GM18858 (cell line): ENCODE data around the gene RAET1G.
"Not testable (repeated sequence)": the region's sequence is repeated elsewhere in the genome, so short reads cannot be mapped to it uniquely, and the experiment has no call there.

Experiments
- ATAC-seq: cut with Tn5 transposase; IDR thresholded peaks from one replicate; pipeline ENCODE4 v1.9.1; 2021; ENCODE audit not compliant: unreplicated experiment

RAET1G gene, protein sequence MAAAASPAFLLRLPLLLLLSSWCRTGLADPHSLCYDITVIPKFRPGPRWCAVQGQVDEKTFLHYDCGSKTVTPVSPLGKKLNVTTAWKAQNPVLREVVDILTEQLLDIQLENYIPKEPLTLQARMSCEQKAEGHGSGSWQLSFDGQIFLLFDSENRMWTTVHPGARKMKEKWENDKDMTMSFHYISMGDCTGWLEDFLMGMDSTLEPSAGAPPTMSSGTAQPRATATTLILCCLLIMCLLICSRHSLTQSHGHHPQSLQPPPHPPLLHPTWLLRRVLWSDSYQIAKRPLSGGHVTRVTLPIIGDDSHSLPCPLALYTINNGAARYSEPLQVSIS

GRCh38 chr6:149922642-149923326 lies at the start of gene RAET1G:
Gene RAET1G, minus strand, starts transcription at chr6:149923121. Its CDS starts 111 bp downstream, at chr6:149923010.
- no peak for ATAC-seq

- ATAC-seq: no peak
These were observed 46.7 kb upstream of the RAET1G start for GRCh38 chr6:149969635-149970034.

- not testable (repeated sequence) for ATAC-seq
These were observed 46.0 kb upstream of the RAET1G start for GRCh38 chr6:149968909-149969308.

DNA sequence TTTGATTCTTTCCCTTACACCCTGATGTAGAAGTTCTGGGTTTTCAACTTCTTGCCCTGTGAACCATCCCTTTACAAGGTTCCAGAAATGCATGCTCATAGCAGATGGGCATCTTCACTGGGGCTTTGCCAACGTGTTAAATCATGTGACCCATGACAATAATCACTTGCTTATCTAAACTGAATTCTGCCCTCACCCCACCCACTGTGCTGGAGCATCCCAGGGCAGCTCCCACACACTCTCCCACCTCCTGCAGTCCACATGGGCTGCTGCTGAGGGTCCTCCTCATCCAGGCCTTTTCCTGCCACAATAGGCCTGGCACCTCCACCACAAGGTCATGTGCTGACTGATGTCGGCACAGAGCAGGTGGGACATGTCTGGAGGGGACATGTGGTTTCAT lies 45.1 kb upstream of the RAET1G start:
- ATAC-seq: not testable (repeated sequence)

- no peak for ATAC-seq
These were observed 44.7 kb upstream of the RAET1G start for GRCh38 chr6:149967591-149967990.

DNA sequence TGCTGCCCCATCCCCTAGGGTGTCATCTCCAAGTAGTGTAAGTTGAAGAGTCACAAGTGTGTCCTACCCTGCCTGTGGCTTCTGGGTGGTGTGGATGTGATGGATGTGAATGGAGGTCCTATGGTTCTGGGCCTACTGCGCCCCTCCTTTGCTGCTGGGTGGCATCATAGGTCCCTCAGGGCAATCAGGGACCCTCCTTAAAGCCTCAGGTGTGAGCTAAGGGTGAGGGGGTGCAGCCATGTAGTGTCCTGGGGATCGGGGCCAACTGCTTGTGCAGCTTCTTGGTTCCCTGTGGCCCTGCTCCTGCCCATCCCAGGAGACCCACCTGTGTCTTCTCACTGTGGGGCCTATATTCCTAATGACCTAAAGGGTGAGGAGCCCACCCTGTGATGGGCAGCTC lies 43.4 kb upstream of the RAET1G start:
- not testable (repeated sequence) for ATAC-seq

DNA sequence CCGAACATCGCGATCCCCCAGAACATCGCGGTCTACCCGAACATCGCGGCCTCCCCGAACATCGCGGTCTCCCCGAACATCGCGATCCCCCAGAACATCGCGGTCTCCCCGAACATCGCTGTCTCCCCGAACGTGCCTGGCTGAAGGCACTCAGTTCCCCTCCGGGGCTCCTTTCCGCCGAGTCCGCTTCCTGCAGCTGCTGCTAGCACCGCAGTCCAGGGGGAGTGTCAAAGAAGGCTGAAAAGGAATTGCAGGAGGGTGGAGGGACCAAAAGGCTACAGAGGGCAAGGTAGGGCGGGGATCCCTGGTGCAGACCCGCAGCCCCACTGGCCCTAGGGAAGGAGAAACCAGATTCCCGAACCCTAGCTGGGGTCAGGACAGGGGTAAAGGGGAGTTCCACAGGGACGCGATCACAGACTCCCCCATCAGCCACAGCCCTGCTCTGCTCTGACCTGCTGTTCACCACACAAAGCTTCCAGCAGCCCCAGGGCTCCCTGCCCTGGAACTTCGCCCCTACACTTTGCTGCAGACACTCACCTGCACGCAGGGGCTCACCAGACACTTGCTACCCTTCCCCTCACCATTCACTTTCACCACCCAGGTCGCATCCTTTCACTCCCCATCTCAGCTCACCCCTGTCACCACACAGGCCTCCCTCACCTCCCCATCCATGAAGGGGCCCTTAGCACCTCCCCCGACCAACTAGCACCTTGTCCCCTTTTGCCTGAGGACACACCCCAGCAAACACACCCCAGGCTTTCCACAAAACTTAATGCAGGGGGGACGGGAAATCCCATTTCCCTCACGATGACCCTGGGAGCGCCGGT lies 42.5 kb upstream of the RAET1G start:
- ATAC-seq: no peak

- no peak for ATAC-seq
These were observed 41.6 kb upstream of the RAET1G start for GRCh38 chr6:149964308-149965193.

- ATAC-seq: no peak
These were observed 40.8 kb upstream of the RAET1G start, which contains the start of gene ULBP1 for GRCh38 chr6:149963462-149964307. Gene ULBP1, plus strand, starts transcription at chr6:149963943. Its CDS starts 107 bp downstream, at chr6:149964050.

- ATAC-seq: no peak
These were observed 40.2 kb upstream of the RAET1G start for GRCh38 chr6:149963212-149963461.

GRCh38 chr6:149962461-149963211 lies 39.7 kb upstream of the RAET1G start:
- ATAC-seq: no peak

- ATAC-seq: no peak
These were observed 39.0 kb upstream of the RAET1G start for GRCh38 chr6:149961728-149962425.

DNA sequence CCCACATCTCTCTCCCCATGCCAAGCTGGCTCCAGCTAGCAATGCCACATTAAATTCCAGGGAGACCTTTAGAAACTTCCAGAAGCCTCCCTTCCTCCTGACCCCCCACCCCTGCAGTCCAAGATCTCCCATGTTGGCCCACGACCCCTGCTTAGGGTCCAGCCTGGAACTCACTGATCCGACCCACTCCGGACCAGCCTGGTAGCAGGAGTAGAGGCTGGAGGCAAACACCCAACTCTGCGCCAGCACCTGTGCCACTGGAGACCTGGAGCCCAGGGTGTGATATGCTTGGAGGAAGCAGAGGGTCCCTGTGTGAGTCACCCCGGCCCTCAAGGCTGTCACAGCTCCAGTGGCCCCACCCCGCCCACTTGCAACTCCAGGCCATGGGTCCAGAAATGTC lies 37.6 kb upstream of the RAET1G start:
- ATAC-seq: no peak

- ATAC-seq: not testable (repeated sequence)
These were observed 36.9 kb upstream of the RAET1G start for GRCh38 chr6:149959806-149960205.

- not testable (repeated sequence) for ATAC-seq
These were observed 35.2 kb upstream of the RAET1G start for GRCh38 chr6:149958124-149958523.

- ATAC-seq: not testable (repeated sequence)
These were observed 32.9 kb upstream of the RAET1G start for GRCh38 chr6:149955654-149956317.

DNA sequence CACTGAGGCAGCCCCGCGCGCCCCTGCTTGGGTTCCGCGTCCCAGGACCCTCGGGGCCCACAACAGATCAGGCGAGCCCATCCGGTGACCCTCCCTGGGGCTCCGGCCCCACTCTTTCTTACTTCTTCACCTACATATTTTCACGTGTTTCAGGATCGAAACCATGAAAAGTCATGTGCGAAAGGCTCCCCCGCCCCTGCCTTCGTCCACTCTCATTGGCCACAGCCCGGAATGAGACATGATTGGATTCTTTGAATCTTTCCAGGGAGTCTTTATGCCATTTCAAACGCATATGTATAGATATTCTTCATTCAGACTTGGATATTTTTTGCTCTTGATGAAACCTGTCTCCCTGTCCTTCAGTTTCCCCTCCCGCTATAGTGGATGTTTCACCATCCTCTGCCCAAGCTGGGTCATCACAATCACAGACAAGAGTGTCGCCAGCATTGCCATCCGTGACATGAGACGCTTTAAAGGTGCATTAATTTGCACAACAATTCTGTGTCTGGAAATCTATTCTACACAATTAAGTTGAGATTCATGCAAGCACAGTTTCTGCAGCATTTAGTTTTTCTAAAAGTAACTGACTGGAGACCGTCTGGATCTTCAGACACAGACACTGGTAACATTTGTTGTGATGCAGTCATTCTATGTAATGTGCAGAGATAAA lies 32.2 kb upstream of the RAET1G start:
- not testable (repeated sequence) for ATAC-seq
